A673 (cell line): ENCODE results near the gene ROR1. TPM values are rescaled to one million over a fixed set of nuclear protein-coding genes. Genes with fewer than 3 reads are reported as not detected.

Source experiments
- BruUV-seq: library from RNA; stranded (reverse); fragments of 400-500 nt; replicated peaks from 2 replicates; lab custom pipeline; 2021; lab: Mats Ljungman, UMichigan
- CTCF ChIA-PET: fragments of 300-600 bp; sonication (Branson Sonifier 250); formaldehyde crosslinking; loops from one replicate; lab custom pipeline; 2022; ENCODE audit warnings: antibody characterized with exemption; lab: Charles Lee
- POLR2A ChIA-PET: fragments of 300-600 bp; sonication (Branson Sonifier 250); formaldehyde crosslinking; loops from one replicate; lab custom pipeline; 2022; ENCODE audit warnings: antibody characterized with exemption; ENCODE audit not compliant: low non-redundant PET; lab: Charles Lee
- DNase-seq: peaks from one replicate; pipeline ENCODE4 v3.0.0-alpha.2; 2015; ENCODE audit warnings: low spot score
- H3K27ac ChIP-seq: fragments of 200-600 bp; sonication (generic); 2 replicates; pipeline ENCODE4 v1.5.1; 2016; ENCODE audit warnings: mixed run types, low read depth, mild to moderate bottlenecking, mixed read lengths, antibody characterized with exemption, low read length; ENCODE audit not compliant: poor library complexity, severe bottlenecking
- H3K27me3 ChIP-seq: fragments of 200-600 bp; sonication (generic); replicated peaks from 2 replicates; pipeline ENCODE4 v1.6.1; 2017; ENCODE audit warnings: mixed run types, low read depth, mild to moderate bottlenecking, mixed read lengths, antibody characterized with exemption, low read length; ENCODE audit not compliant: insufficient read depth, poor library complexity
- H3K36me3 ChIP-seq: fragments of 200-600 bp; sonication (generic); 2 replicates; pipeline ENCODE4 v1.6.1; 2016; ENCODE audit warnings: mixed run types, mild to moderate bottlenecking, mixed read lengths, antibody characterized with exemption, low read length; ENCODE audit not compliant: insufficient read depth, poor library complexity, severe bottlenecking
- H3K4me1 ChIP-seq: fragments of 200-600 bp; sonication (generic); 2 replicates; pipeline ENCODE4 v1.6.1; 2017; ENCODE audit warnings: mixed run types, mild to moderate bottlenecking, mixed read lengths, antibody characterized with exemption, low read length; ENCODE audit not compliant: insufficient read depth, poor library complexity, severe bottlenecking
- H3K4me3 ChIP-seq: fragments of 200-600 bp; sonication (generic); 2 replicates; pipeline ENCODE4 v1.5.1; 2016; ENCODE audit warnings: low read depth, mixed run types, mild to moderate bottlenecking, mixed read lengths, low read length; ENCODE audit not compliant: poor library complexity, severe bottlenecking
- H3K9me3 ChIP-seq: fragments of 200-600 bp; sonication (generic); 2 replicates; pipeline ENCODE4 v1.6.1; 2016; ENCODE audit warnings: mixed run types, low read depth, mild to moderate bottlenecking, mixed read lengths, antibody characterized with exemption, low read length; ENCODE audit not compliant: poor library complexity, severe bottlenecking
- EZH2 ChIP-seq: fragments of 200-600 bp; sonication (generic); IDR thresholded peaks from 2 replicates; pipeline ENCODE4 v1.6.1; 2017; ENCODE audit warnings: borderline replicate concordance, low read depth, mild to moderate bottlenecking, mixed read lengths, antibody characterized with exemption, low read length; ENCODE audit not compliant: poor library complexity, severe bottlenecking
- intact Hi-C: fragments of 100-400 bp; cut with micrococcal nuclease; formaldehyde crosslinking; loops from one replicate; pipeline ENCODE4 v1.10.0; 2022; ENCODE audit not compliant: unreplicated experiment
- total RNA-seq: library from RNA; stranded (reverse); gene quantifications from 2 replicates; pipeline ENCODE4 v1.2.3, GENCODE V29; 2021
- TF ChIP-seq, protein P1 (sequence below): fragments of 300-800, 200-600 bp; sonication (generic); conservative IDR thresholded peaks from 2 replicates; pipeline ENCODE4 v1.5.1; 2017; ENCODE audit warnings: low read depth, mild to moderate bottlenecking, antibody characterized with exemption, low read length, moderate library complexity, mixed read lengths

The ROR1 gene
- total RNA-seq, 1 experiment from 2014 or later, result 7.4 TPM

DNA sequence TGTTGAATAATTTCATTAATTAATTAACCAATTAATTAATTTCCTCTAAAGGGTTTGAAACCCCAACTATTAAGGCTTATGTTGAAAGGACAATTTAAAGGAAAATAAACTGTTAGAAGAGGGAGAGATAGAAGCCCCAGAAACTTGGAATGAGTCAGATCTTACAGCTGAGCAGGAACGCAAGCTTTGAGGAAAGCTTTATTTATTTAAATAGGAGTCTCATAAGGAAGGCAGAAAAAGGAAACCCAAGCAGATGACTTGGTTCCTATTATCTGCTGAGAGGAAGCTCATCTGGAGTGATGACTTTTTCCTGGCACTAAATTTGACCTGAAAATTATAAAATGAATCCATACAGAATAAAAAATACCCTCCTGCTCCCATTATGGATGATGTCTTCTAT lies 105.1 kb downstream of the ROR1 start:
- intact Hi-C loops, result no loop called here
- POLR2A ChIA-PET, result no interaction called here
- CTCF ChIA-PET, result no interaction called here
- Histone ChIP-seq H3K4me1 (peaks cover 1% of the 10 kb centered on the region), H3K4me3 (no peak overlapping the region), H3K27ac (no peak overlapping the region), H3K36me3 (no peaks in the 10 kb centered on the region), H3K27me3 (no peaks in the 10 kb centered on the region), H3K9me3 (no peaks in the 10 kb centered on the region)
- BruUV-seq, result no TSS peak
- TF ChIP-seq EZH2, result no peak
- TF ChIP-seq, protein P1, sequence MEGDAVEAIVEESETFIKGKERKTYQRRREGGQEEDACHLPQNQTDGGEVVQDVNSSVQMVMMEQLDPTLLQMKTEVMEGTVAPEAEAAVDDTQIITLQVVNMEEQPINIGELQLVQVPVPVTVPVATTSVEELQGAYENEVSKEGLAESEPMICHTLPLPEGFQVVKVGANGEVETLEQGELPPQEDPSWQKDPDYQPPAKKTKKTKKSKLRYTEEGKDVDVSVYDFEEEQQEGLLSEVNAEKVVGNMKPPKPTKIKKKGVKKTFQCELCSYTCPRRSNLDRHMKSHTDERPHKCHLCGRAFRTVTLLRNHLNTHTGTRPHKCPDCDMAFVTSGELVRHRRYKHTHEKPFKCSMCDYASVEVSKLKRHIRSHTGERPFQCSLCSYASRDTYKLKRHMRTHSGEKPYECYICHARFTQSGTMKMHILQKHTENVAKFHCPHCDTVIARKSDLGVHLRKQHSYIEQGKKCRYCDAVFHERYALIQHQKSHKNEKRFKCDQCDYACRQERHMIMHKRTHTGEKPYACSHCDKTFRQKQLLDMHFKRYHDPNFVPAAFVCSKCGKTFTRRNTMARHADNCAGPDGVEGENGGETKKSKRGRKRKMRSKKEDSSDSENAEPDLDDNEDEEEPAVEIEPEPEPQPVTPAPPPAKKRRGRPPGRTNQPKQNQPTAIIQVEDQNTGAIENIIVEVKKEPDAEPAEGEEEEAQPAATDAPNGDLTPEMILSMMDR, result no peak
- DNase-seq, result no peak

DNA sequence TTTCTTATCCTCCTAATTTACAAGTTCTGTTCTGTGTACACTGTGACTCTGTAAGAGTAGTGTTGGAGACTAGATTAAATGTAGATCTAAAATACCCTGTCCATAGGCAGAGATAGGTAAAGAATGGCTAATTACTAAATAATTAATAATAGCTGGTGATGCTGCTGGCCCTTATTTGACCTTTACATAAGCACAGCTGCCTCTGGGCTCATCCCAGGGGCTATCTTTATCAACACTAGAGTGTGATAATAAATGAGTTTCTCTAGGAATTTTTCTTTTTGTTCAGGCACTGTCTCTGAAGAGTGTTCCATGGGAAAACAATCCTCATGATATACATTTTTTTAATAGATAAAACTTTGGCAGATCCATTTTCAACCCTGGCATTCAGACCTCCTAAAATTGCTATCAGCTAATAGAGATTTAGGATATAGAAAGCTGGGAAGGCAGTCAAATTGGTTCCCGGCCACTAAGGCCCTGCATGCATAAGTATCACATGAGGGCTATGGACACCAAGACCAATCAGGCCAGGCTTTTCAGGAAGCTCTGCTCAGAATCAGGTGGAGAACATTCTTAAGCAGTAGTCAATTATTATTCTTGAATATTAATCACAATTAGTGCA lies 107.2 kb downstream of the ROR1 start:
- ChIA-PET CTCF (no interaction called here), POLR2A (no interaction called here)
- H3K4me1 ChIP-seq, result no peaks in the 10 kb centered on the region
- H3K36me3 ChIP-seq, result no peaks in the 10 kb centered on the region
- no peaks in the 10 kb centered on the region for H3K27me3 ChIP-seq
- DNase-seq, result no peak
- no peaks in the 10 kb centered on the region for H3K9me3 ChIP-seq
- no peak for TF ChIP-seq EZH2
- TF ChIP-seq, protein P1, result no peak
- no peak overlapping the region for H3K4me3 ChIP-seq
- intact Hi-C loops, result no loop called here
- no peak overlapping the region for H3K27ac ChIP-seq
- no TSS peak for BruUV-seq

DNA sequence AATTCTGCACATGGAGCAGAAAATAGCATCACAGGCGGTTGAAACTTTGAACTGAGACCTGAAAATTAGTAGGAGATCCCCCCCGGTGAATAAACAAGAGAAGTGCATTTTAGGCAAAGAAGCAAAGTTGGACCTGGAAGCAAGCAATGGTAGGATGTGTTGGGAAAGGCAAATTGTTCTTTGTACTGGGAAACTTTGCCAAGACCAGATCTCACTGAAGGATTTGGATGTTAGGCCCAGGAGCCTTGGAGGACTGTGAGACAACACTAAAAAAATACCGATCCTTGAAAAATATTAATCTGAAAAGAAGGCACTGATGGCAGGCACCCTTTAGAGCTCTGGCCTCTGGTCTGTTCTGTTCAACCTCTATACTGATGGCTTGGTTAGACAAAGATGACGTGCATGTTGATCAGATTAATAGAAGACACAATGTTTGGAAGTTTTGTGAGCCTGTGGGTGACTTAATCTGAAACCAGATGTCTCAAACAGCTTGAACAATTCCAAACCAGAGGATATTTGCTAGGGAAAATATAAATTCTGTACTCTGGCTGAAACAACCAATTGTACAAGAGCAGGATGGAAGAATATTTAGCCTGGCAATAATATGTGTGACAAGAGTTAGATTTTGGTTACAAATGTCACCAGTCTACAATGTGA lies 108.4 kb downstream of the ROR1 start:
- POLR2A ChIA-PET, result no interaction called here
- H3K27ac ChIP-seq, result no peak overlapping the region
- H3K36me3 ChIP-seq, result no peaks in the 10 kb centered on the region
- no peaks in the 10 kb centered on the region for H3K9me3 ChIP-seq
- intact Hi-C loops, result no loop called here
- H3K27me3 ChIP-seq, result no peaks in the 10 kb centered on the region
- CTCF ChIA-PET, result no interaction called here
- no TSS peak for BruUV-seq
- TF ChIP-seq EZH2, result no peak
- TF ChIP-seq, protein P1, result no peak
- DNase-seq, result no peak
- H3K4me3 ChIP-seq, result no peak overlapping the region
- H3K4me1 ChIP-seq, result no peaks in the 10 kb centered on the region
